K562 (cell line): Measurements from ENCODE around the gene PEDS1. TPM values are rescaled to one million over a fixed set of nuclear protein-coding genes. Genes with fewer than 3 reads are reported as not detected.
A peak's percentile ranks its signal among the peaks of the same experiment; 100 is the strongest.

Experiments used
- ATAC-seq: fragments of 200-7000 bp; cut with Tn5 transposase; 3 replicates; pipeline ENCODE4 v1.9.1; 2020; ENCODE audit warnings: moderate library complexity
- BruUV-seq: library from RNA; stranded (reverse); fragments of 400-500 nt; replicated peaks from 2 replicates; lab custom pipeline; 2021; lab: Mats Ljungman, UMichigan
- CTCF ChIA-PET: fragments of 300-600 bp; formaldehyde crosslinking; extraction: SDS; loops from one replicate; lab custom pipeline; 2021; ENCODE audit warnings: low intra/inter-chr PET ratio; lab: Yijun Ruan, JAX
- POLR2A ChIA-PET: fragments of 300-600, 350-650 bp; sonication (Branson Sonifier 250); formaldehyde crosslinking; extraction: SDS; loops from one replicate; lab custom pipeline; 2021; ENCODE audit warnings: antibody characterized with exemption, inconsistent platforms; lab: Yijun Ruan, JAX
- DNase-seq, 4 experiments: peaks; one replicate each; pipeline versions ENCODE4 v3.0.0 to v3.0.0-alpha.2; 2011 to 2018; ENCODE audit warnings: low spot score in 3 of 4, mixed read lengths in 3 of 4; ENCODE audit errors: extremely low read depth in 1 of 4
- FAIRE-seq: peaks from 2 replicates; lab custom pipeline; 2011; peaks lifted over from hg19 to GRCh38; lab: Jason Lieb, UNC
- H2AFZ ChIP-seq: 2 replicates; pipeline ENCODE4 v1.6.0; 2011; ENCODE audit warnings: low read depth, low read length, control low read depth, inconsistent platforms
- H3K27ac ChIP-seq: fragments of 200-600 bp; 3 replicates; pipeline ENCODE4 v1.8.0; 2011; ENCODE audit warnings: low read depth, mild to moderate bottlenecking, control low read depth, inconsistent platforms, low read length, moderate library complexity, mixed read lengths; ENCODE audit errors: extremely low read depth
- H3K27me3 ChIP-seq, 2 experiments: fragments of 300-600 bp in 1 of 2; 2 replicates in 1 of 2; 3 replicates in 1 of 2; pipeline versions ENCODE4 v1.6.0 to v1.8.0; 2011; ENCODE audit warnings: inconsistent platforms in 2 of 2, low read length in 2 of 2, mild to moderate bottlenecking in 1 of 2, mixed read lengths in 1 of 2, moderate library complexity in 1 of 2; ENCODE audit not compliant: control insufficient read depth in 2 of 2, insufficient read depth in 2 of 2
- H3K36me3 ChIP-seq: fragments of 300-600 bp; 3 replicates; pipeline ENCODE4 v1.8.0; 2011; ENCODE audit warnings: mild to moderate bottlenecking, low read length, inconsistent platforms; ENCODE audit not compliant: control insufficient read depth, insufficient read depth
- H3K4me1 ChIP-seq, 2 experiments: fragments of 200-600 bp in 1 of 2; replicated peaks in 1 of 2; 2 replicates in 1 of 2; 3 replicates in 1 of 2; pipeline versions ENCODE4 v1.5.1 to v1.8.0; 2011; ENCODE audit warnings: inconsistent platforms in 2 of 2, low read length in 2 of 2, mild to moderate bottlenecking in 1 of 2, mixed read lengths in 1 of 2, moderate library complexity in 1 of 2; ENCODE audit not compliant: control insufficient read depth in 2 of 2, insufficient read depth in 2 of 2
- H3K4me2 ChIP-seq: 2 replicates; pipeline ENCODE4 v1.6.1; 2011; ENCODE audit warnings: low read length, control low read depth, inconsistent platforms, mixed read lengths; ENCODE audit not compliant: insufficient read depth
- H3K4me3 ChIP-seq: fragments of 200-600 bp; sonication (generic), shearing (Covaris generic); 2 replicates; pipeline ENCODE4 v1.5.1; 2016; ENCODE audit warnings: control low read depth, inconsistent platforms
- H3K79me2 ChIP-seq: fragments of 200-600 bp; 3 replicates; pipeline ENCODE4 v1.8.0; 2011; ENCODE audit warnings: low read length, inconsistent platforms; ENCODE audit not compliant: control insufficient read depth, insufficient read depth
- H3K9ac ChIP-seq, 2 experiments: 2 replicates each; pipeline versions ENCODE4 v1.6.0 to v1.6.1; 2011; ENCODE audit warnings: low read depth in 2 of 2, low read length in 2 of 2, control low read depth in 1 of 2, inconsistent platforms in 1 of 2, mild to moderate bottlenecking in 1 of 2, mixed read lengths in 1 of 2; ENCODE audit not compliant: insufficient read depth in 1 of 2
- H3K9me1 ChIP-seq: one replicate; pipeline ENCODE4 v1.6.0; 2011; ENCODE audit warnings: inconsistent platforms, mild to moderate bottlenecking, low read length, moderate library complexity; ENCODE audit not compliant: control insufficient read depth, insufficient read depth
- H3K9me3 ChIP-seq: replicated peaks from 2 replicates; pipeline ENCODE4 v1.5.1; 2011; ENCODE audit warnings: low read depth, low read length, inconsistent platforms; ENCODE audit not compliant: control insufficient read depth, insufficient read depth
- H4K20me1 ChIP-seq: replicated peaks from 2 replicates; pipeline ENCODE4 v1.6.1; 2011; ENCODE audit warnings: low read length, inconsistent platforms, mixed read lengths; ENCODE audit not compliant: control insufficient read depth, insufficient read depth
- PTTG1 ChIP-seq: fragments of 450-650 bp; IDR thresholded peaks from 2 replicates; pipeline ENCODE4 v1.6.1; 2016; ENCODE audit warnings: low read depth, mild to moderate bottlenecking, missing genetic modification characterization, missing compliant biosample characterization
- SIN3A ChIP-seq, 2 experiments: fragments of 150-350 bp in 1 of 2; IDR thresholded peaks; 2 replicates each; pipeline ENCODE4 v1.6.1; 2011 to 2016; ENCODE audit warnings: borderline replicate concordance in 2 of 2, low read depth in 2 of 2, low read length in 2 of 2, mild to moderate bottlenecking in 2 of 2, moderate library complexity in 2 of 2; ENCODE audit not compliant: control insufficient read depth in 1 of 2
- STAT5A ChIP-seq: IDR thresholded peaks from 2 replicates; pipeline ENCODE4 v1.6.1; 2012; ENCODE audit warnings: low read length, inconsistent platforms, borderline replicate concordance
- TARDBP ChIP-seq: fragments of 450-650 bp; IDR thresholded peaks from 2 replicates; pipeline ENCODE4 v1.6.1; 2016
- ZFPM2 ChIP-seq: fragments of 250-450 bp; sonication (Bioruptor Pico); IDR thresholded peaks from 2 replicates; pipeline ENCODE4 v1.5.1; 2022; ENCODE audit warnings: mild to moderate bottlenecking
- ZKSCAN8 ChIP-seq: fragments of 200-800 bp; sonication (Bioruptor generic); IDR thresholded peaks from 2 replicates; pipeline ENCODE4 v1.6.1; 2016; ENCODE audit warnings: missing genetic modification characterization, missing compliant biosample characterization
- ZNF143 ChIP-seq: sonication (generic); formaldehyde crosslinking; IDR thresholded peaks from 2 replicates; pipeline ENCODE4 v1.9.0; 2022; ENCODE audit warnings: mild to moderate bottlenecking, missing genetic modification reagents
- ZNF174 ChIP-seq: fragments of 250-450 bp; sonication (Bioruptor Pico); IDR thresholded peaks from 2 replicates; pipeline ENCODE4 v1.4.0; 2020; ENCODE audit warnings: mild to moderate bottlenecking
- ZNF57 ChIP-seq: fragments of 450-650 bp; formaldehyde crosslinking; IDR thresholded peaks from 2 replicates; pipeline ENCODE4 v1.4.0; 2020; ENCODE audit warnings: mild to moderate bottlenecking, moderate library complexity
- WGBS: fragments of 100-300 bp; shearing (Covaris generic); methylation state at CpG from one replicate; pipeline ENCODE4 v1.1.6; 2016; ENCODE audit warnings: low coverage, mixed read lengths; ENCODE audit not compliant: insufficient coverage; ENCODE audit errors: missing lambda C conversion rate; 5-methylcytosine and 5-hydroxymethylcytosine counted together
- in situ Hi-C: fragments of 300-500 bp; cut with MboI; formaldehyde crosslinking; loops from 4 replicates; pipeline ENCODE4 v1.15.0; 2018; ENCODE audit warnings: inconsistent platforms, mixed read lengths
- intact Hi-C: fragments of 100-400 bp; cut with micrococcal nuclease; formaldehyde crosslinking; loops from 2 replicates; pipeline ENCODE4 v1.14.2; 2022
- polyA plus RNA-seq, 8 experiments: library from polyadenylated mRNA; depleted of rRNA in 4 of 8; stranded (reverse) in 5 of 8; unstranded in 3 of 8; fragments of >200 nt; fragmentation: Nextera tagmentation in 2 of 8; fragmentation: Illumina TruSeq in 1 of 8; extraction: Ambion mirVana in 2 of 8; extraction: Trizol in 1 of 8; gene quantifications; 2 replicates each; pipeline versions ENCODE4 v1.2.1 to v1.2.3, GENCODE V29; 2011 to 2014; ENCODE audit warnings: inconsistent platforms in 1 of 8, missing spikeins in 1 of 8
- total RNA-seq, 7 experiments: library from RNA; depleted of rRNA in 6 of 7; stranded (reverse); fragments of >200 nt in 6 of 7; fragmentation: Illumina TruSeq in 2 of 7; extraction: Trizol in 2 of 7; gene quantifications; 2 replicates each; pipeline versions ENCODE4 v1.2.1 to v1.2.3, GENCODE V29; 2011 to 2021; ENCODE audit warnings: low replicate concordance in 1 of 7
- TF ChIP-seq, protein P1 (sequence below): sonication (generic); formaldehyde crosslinking; IDR thresholded peaks from 2 replicates; pipeline ENCODE4 v1.8.1; 2023; ENCODE audit warnings: mild to moderate bottlenecking, missing genetic modification reagents
- TF ChIP-seq, protein P2 (sequence below): sonication (generic); formaldehyde crosslinking; IDR thresholded peaks from 2 replicates; pipeline ENCODE4 v1.9.0; 2022; ENCODE audit warnings: mild to moderate bottlenecking, missing genetic modification reagents
- TF ChIP-seq, protein P3 (sequence below), 3 experiments: IDR thresholded peaks in 2 of 3; conservative IDR thresholded peaks in 1 of 3; 2 replicates each; pipeline ENCODE4 v1.5.1; 2011 to 2012; ENCODE audit warnings: low read length in 3 of 3, mild to moderate bottlenecking in 3 of 3, control low read depth in 2 of 3, improper control_type of control experiment in 1 of 3, inconsistent platforms in 1 of 3, low read depth in 1 of 3, mixed read lengths in 1 of 3, moderate library complexity in 1 of 3; ENCODE audit not compliant: insufficient read depth in 2 of 3
- TF ChIP-seq, protein P4 (sequence below): IDR thresholded peaks from 2 replicates; pipeline ENCODE4 v1.6.1; 2011; ENCODE audit not compliant: insufficient read length; ENCODE audit errors: extremely low read depth
- TF ChIP-seq, protein P5 (sequence below): fragments of 450-650 bp; IDR thresholded peaks from 2 replicates; pipeline ENCODE4 v1.6.1; 2017; ENCODE audit warnings: mild to moderate bottlenecking, moderate library complexity

PEDS1 gene
- total and polyA plus RNA-seq, 9 of the 15 experiments (the other 6 are each of a cell fraction or from before 2014, with no cell fraction given) = 2.9 to 38.5 (median 24.2) TPM

DNA sequence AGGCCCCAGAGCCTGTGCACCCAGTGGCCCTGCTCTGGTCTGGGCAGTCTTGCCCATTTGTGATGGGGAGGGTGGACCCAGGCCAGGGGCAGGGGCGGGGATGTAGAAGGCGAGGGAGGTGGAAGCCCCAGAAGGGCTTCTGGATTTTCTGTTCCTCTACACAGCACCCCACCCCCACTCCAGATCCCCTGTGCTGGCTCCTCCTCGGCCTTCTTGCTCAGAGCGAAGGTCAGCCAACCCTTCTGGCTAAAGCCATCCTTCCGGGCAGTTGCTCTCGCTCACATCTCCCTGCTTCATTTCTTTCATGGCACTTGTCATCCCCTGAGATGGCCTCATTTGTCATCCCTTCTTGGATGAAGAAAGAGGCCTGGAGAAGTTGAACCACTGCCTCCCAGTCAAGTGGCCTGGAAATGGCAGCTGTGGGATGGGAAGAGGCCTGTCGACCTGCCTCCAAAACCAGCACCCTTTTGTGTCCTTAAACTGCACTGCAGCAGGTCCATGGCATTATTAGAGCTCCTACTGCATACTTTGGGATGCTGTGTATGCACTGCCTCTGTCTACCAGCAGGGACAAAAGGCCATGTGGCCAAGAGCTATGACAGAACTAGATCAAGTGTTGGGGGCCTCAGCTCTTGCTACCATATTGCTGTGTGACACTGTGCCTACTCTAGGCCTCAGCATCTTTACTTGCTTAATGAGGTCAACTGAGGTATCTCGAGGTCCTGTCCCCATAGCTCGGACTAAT, 19.9 kb downstream of the PEDS1 start:
- Histone ChIP-seq H3K9ac (peak overlapping the region in 1 of 2 experiments; percentile 20; a peak in 1 of 4 replicates), H3K9me3 (no peaks in the 10 kb centered on the region), H4K20me1 (no peaks in the 10 kb centered on the region; the same call in 1 of the 2 replicates), H3K4me1 (peaks cover 4 to 27% of the 10 kb centered on the region in 2 experiments; a peak in 4 of 5 replicates), H3K4me2 (no peak overlapping the region), H3K27me3 (no peaks in the 10 kb centered on the region), H3K36me3 (peaks cover 75% of the 10 kb centered on the region; the same call in 2 of the 3 replicates), H3K27ac (no peak overlapping the region), H3K9me1 (peaks cover 3% of the 10 kb centered on the region), H3K79me2 (peaks cover 12% of the 10 kb centered on the region; the same call in 2 of the 3 replicates), H3K4me3 (no peak overlapping the region), H2AFZ (no peak overlapping the region)
- FAIRE-seq (no peak), ATAC-seq (no peak), DNase-seq (no peak)
- CTCF ChIA-PET = no interaction called here
- no TSS peak for BruUV-seq
- in situ Hi-C loops (no loop called here), intact Hi-C loops (no loop called here)
- WGBS = 82% methylated on average over 9 of the region's 9 CpGs
- POLR2A ChIA-PET = interaction anchor here (0.5 to 4.0 kb wide), 9 partner anchors 8 to 192 kb away, joined by 3 to 24 read pairs (median 3); partner anchors contain the start of gene SNAI1
- TF ChIP-seq ZNF57 (CRISPR knock-in tag) (no peak), STAT5A (no peak), TARDBP (no peak), PTTG1 (no peak), ZFPM2 (CRISPR knock-in tag) (no peak), SIN3A (IDR thresholded peaks at IDR 0.05; ENCODE audit: borderline replicate concordance in 2 of 2, control insufficient read depth in 1 of 2, low read depth in 2 of 2, low read length in 2 of 2) (no peak), ZNF143 (no peak), ZKSCAN8 (CRISPR knock-in tag) (peak; percentile 88), ZNF174 (CRISPR knock-in tag) (no peak)
- TF ChIP-seq, protein P1, sequence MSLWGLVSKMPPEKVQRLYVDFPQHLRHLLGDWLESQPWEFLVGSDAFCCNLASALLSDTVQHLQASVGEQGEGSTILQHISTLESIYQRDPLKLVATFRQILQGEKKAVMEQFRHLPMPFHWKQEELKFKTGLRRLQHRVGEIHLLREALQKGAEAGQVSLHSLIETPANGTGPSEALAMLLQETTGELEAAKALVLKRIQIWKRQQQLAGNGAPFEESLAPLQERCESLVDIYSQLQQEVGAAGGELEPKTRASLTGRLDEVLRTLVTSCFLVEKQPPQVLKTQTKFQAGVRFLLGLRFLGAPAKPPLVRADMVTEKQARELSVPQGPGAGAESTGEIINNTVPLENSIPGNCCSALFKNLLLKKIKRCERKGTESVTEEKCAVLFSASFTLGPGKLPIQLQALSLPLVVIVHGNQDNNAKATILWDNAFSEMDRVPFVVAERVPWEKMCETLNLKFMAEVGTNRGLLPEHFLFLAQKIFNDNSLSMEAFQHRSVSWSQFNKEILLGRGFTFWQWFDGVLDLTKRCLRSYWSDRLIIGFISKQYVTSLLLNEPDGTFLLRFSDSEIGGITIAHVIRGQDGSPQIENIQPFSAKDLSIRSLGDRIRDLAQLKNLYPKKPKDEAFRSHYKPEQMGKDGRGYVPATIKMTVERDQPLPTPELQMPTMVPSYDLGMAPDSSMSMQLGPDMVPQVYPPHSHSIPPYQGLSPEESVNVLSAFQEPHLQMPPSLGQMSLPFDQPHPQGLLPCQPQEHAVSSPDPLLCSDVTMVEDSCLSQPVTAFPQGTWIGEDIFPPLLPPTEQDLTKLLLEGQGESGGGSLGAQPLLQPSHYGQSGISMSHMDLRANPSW (CRISPR knock-in tag) = no peak
- TF ChIP-seq, protein P2, sequence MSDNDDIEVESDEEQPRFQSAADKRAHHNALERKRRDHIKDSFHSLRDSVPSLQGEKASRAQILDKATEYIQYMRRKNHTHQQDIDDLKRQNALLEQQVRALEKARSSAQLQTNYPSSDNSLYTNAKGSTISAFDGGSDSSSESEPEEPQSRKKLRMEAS (CRISPR knock-in tag) = 0 out of 2 replicates have a peak, but pooled peaks have one; percentile 34
- TF ChIP-seq, protein P3, sequence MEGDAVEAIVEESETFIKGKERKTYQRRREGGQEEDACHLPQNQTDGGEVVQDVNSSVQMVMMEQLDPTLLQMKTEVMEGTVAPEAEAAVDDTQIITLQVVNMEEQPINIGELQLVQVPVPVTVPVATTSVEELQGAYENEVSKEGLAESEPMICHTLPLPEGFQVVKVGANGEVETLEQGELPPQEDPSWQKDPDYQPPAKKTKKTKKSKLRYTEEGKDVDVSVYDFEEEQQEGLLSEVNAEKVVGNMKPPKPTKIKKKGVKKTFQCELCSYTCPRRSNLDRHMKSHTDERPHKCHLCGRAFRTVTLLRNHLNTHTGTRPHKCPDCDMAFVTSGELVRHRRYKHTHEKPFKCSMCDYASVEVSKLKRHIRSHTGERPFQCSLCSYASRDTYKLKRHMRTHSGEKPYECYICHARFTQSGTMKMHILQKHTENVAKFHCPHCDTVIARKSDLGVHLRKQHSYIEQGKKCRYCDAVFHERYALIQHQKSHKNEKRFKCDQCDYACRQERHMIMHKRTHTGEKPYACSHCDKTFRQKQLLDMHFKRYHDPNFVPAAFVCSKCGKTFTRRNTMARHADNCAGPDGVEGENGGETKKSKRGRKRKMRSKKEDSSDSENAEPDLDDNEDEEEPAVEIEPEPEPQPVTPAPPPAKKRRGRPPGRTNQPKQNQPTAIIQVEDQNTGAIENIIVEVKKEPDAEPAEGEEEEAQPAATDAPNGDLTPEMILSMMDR (IDR thresholded peaks at IDR 0.05 in 2 of 3, conservative IDR thresholded peaks at IDR 0.05 in 1 of 3; ENCODE audit: insufficient read depth in 2 of 3, low read depth in 1 of 3, low read length in 3 of 3) = 0 out of 6 replicates have a peak, but pooled peaks of 2 of the 3 experiments have one; percentile 10 to 28
- TF ChIP-seq, protein P4, sequence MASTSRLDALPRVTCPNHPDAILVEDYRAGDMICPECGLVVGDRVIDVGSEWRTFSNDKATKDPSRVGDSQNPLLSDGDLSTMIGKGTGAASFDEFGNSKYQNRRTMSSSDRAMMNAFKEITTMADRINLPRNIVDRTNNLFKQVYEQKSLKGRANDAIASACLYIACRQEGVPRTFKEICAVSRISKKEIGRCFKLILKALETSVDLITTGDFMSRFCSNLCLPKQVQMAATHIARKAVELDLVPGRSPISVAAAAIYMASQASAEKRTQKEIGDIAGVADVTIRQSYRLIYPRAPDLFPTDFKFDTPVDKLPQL = no peak
- TF ChIP-seq, protein P5, sequence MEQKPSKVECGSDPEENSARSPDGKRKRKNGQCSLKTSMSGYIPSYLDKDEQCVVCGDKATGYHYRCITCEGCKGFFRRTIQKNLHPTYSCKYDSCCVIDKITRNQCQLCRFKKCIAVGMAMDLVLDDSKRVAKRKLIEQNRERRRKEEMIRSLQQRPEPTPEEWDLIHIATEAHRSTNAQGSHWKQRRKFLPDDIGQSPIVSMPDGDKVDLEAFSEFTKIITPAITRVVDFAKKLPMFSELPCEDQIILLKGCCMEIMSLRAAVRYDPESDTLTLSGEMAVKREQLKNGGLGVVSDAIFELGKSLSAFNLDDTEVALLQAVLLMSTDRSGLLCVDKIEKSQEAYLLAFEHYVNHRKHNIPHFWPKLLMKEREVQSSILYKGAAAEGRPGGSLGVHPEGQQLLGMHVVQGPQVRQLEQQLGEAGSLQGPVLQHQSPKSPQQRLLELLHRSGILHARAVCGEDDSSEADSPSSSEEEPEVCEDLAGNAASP = no peak
